A549 (cell line): ENCODE measurements around the gene GXYLT2. TPM values are rescaled to one million over a fixed set of nuclear protein-coding genes. Genes with fewer than 3 reads are reported as not detected.

Experiments used
- ATAC-seq, 2 experiments: fragments of 200-7000 bp in 1 of 2; fragments of >200 bp in 1 of 2; cut with Nextera tagmentation in 1 of 2; cut with Tn5 transposase in 1 of 2; 3 replicates each; pipeline versions ENCODE4 v1.8.0 to v1.9.1; 2018 to 2020; ENCODE audit warnings: mild to moderate bottlenecking in 1 of 2, moderate library complexity in 1 of 2
- CTCF ChIA-PET: fragments of 300-600 bp; sonication (Branson Sonifier 250); formaldehyde crosslinking; extraction: SDS; loops from one replicate; lab custom pipeline; 2021; ENCODE audit warnings: antibody characterized with exemption, inconsistent platforms; lab: Yijun Ruan, JAX
- POLR2A ChIA-PET: fragments of 350-600 bp; formaldehyde crosslinking; extraction: SDS; loops from one replicate; lab custom pipeline; 2021; ENCODE audit warnings: antibody characterized with exemption, inconsistent platforms; lab: Yijun Ruan, JAX
- DNase-seq, 2 experiments: peaks; one replicate each; pipeline versions ENCODE4 v3.0.0 to v3.0.0-alpha.2; 2011 to 2016; ENCODE audit warnings: low read depth in 1 of 2, low spot score in 1 of 2
- FAIRE-seq: peaks from 2 replicates; lab custom pipeline; 2011; peaks lifted over from hg19 to GRCh38; lab: Jason Lieb, UNC
- H3K27ac ChIP-seq, 2 experiments: fragments of >200 bp; sonication (Bioruptor Twin); formaldehyde crosslinking; 3 replicates each; pipeline ENCODE4 v1.5.1; 2016 to 2017
- H3K4me1 ChIP-seq: fragments of >200 bp; sonication (Bioruptor Twin); formaldehyde crosslinking; 3 replicates; pipeline ENCODE4 v1.6.1; 2016
- H3K4me2 ChIP-seq: fragments of >200 bp; sonication (Bioruptor Twin); formaldehyde crosslinking; 3 replicates; pipeline ENCODE4 v1.6.1; 2016
- H3K4me3 ChIP-seq: fragments of >200 bp; sonication (Bioruptor Twin); formaldehyde crosslinking; 3 replicates; pipeline ENCODE4 v1.5.1; 2016
- H3K9me3 ChIP-seq: fragments of >200 bp; sonication (Bioruptor Twin); formaldehyde crosslinking; 3 replicates; pipeline ENCODE4 v1.6.1; 2016
- CHD2 ChIP-seq: fragments of 150-350 bp; IDR thresholded peaks from 2 replicates; pipeline ENCODE4 v1.6.1; 2014; ENCODE audit warnings: low read length; ENCODE audit not compliant: partially characterized antibody
- EHF ChIP-seq: fragments of 250-450 bp; sonication (Bioruptor Pico); IDR thresholded peaks from 2 replicates; pipeline ENCODE4 v1.5.0; 2020; ENCODE audit warnings: mild to moderate bottlenecking
- EHMT2 ChIP-seq: fragments of 200-600 bp; sonication (generic); IDR thresholded peaks from 2 replicates; pipeline ENCODE4 v1.6.1; 2016; ENCODE audit warnings: antibody characterized with exemption, low read depth, mild to moderate bottlenecking, moderate library complexity
- FOSL2 ChIP-seq, 2 experiments: fragments of 450-650 bp in 1 of 2; fragments of >200 bp in 1 of 2; sonication (Bioruptor Twin) in 1 of 2; formaldehyde crosslinking; IDR thresholded peaks; 2 replicates each; pipeline versions ENCODE4 v1.5.0 to v1.6.1; 2016 to 2020; ENCODE audit warnings: mild to moderate bottlenecking in 1 of 2, moderate library complexity in 1 of 2
- HOXB5 ChIP-seq: fragments of 250-450 bp; sonication (Bioruptor Pico); IDR thresholded peaks from 2 replicates; pipeline ENCODE4 v1.5.0; 2020; ENCODE audit warnings: mild to moderate bottlenecking, moderate library complexity
- JUN ChIP-seq, 2 experiments: fragments of >200 bp; sonication (Bioruptor Twin); formaldehyde crosslinking; IDR thresholded peaks; 2 replicates in 1 of 2; 3 replicates in 1 of 2; pipeline ENCODE4 v1.6.1; 2016 to 2017
- JUNB ChIP-seq: fragments of >200 bp; sonication (Bioruptor Twin); formaldehyde crosslinking; IDR thresholded peaks from 2 replicates; pipeline ENCODE4 v1.6.1; 2016
- MAZ ChIP-seq: fragments of 150-350 bp; IDR thresholded peaks from 2 replicates; pipeline ENCODE4 v1.6.1; 2014; ENCODE audit warnings: antibody characterized with exemption, low read depth, low read length, borderline replicate concordance
- MYC ChIP-seq: IDR thresholded peaks from 2 replicates; pipeline ENCODE4 v1.6.1; 2012; ENCODE audit warnings: mild to moderate bottlenecking, inconsistent platforms, low read length, improper control_type of control experiment, borderline replicate concordance
- PHF8 ChIP-seq: fragments of 200-600 bp; sonication (generic); IDR thresholded peaks from 2 replicates; pipeline ENCODE4 v1.6.1; 2016; ENCODE audit warnings: low read depth, mild to moderate bottlenecking, antibody characterized with exemption, moderate library complexity, borderline replicate concordance
- POLR2A ChIP-seq: IDR thresholded peaks from 2 replicates; pipeline ENCODE4 v1.6.1; 2012; ENCODE audit warnings: mild to moderate bottlenecking, low read length
- POLR2AphosphoS2 ChIP-seq: conservative IDR thresholded peaks from 2 replicates; pipeline ENCODE4 v1.6.1; 2012; ENCODE audit warnings: low read length, improper control_type of control experiment, inconsistent platforms
- RCOR1 ChIP-seq: fragments of 150-350 bp; IDR thresholded peaks from 2 replicates; pipeline ENCODE4 v1.6.1; 2014; ENCODE audit warnings: antibody characterized with exemption, low read length, low read depth
- RFX5 ChIP-seq: fragments of 450-650 bp; IDR thresholded peaks from 2 replicates; pipeline ENCODE4 v1.7.1; 2014; ENCODE audit warnings: antibody characterized with exemption, mild to moderate bottlenecking, moderate library complexity
- TFCP2L1 ChIP-seq: fragments of 250-450 bp; sonication (Bioruptor Pico); IDR thresholded peaks from 2 replicates; pipeline ENCODE4 v1.5.0; 2021; ENCODE audit warnings: mild to moderate bottlenecking
- ZC3H11A ChIP-seq: fragments of 450-650 bp; IDR thresholded peaks from 2 replicates; pipeline ENCODE4 v1.6.1; 2014; ENCODE audit warnings: antibody characterized with exemption, mild to moderate bottlenecking
- ZFP36 ChIP-seq: fragments of 450-650 bp; IDR thresholded peaks from 2 replicates; pipeline ENCODE4 v1.6.1; 2014; ENCODE audit warnings: borderline replicate concordance; ENCODE audit not compliant: partially characterized antibody
- WGBS: methylation state at CpG from one replicate; pipeline ENCODE4 v1.1.6; 2017; ENCODE audit errors: missing lambda C conversion rate; 5-methylcytosine and 5-hydroxymethylcytosine counted together
- polyA plus RNA-seq, 4 experiments: library from polyadenylated mRNA; depleted of rRNA in 3 of 4; stranded (reverse); fragments of >200 nt; fragmentation: RNase III in 1 of 4; extraction: RNeasy Plus Mini Kit Qiagen cat#74134 plus additional on column Dnase treatment in 1 of 4; gene quantifications; 2 replicates in 3 of 4; 3 replicates in 1 of 4; pipeline ENCODE4 v1.2.3, GENCODE V29; 2011 to 2017
- TF ChIP-seq, protein P1 (sequence below): fragments of >200 bp; sonication (Bioruptor Twin); formaldehyde crosslinking; IDR thresholded peaks from 2 replicates; pipeline ENCODE4 v1.6.1; 2016
- TF ChIP-seq, protein P2 (sequence below): IDR thresholded peaks from 2 replicates; pipeline ENCODE4 v1.6.1; 2012
- TF ChIP-seq, protein P3 (sequence below): IDR thresholded peaks from 2 replicates; pipeline ENCODE4 v1.6.1; 2012
- TF ChIP-seq, protein P4 (sequence below): fragments of 150-350 bp; IDR thresholded peaks from 2 replicates; pipeline ENCODE4 v1.6.1; 2014; ENCODE audit warnings: low read depth, mild to moderate bottlenecking, low read length
- TF ChIP-seq, protein P5 (sequence below): fragments of 250-450 bp; sonication (Bioruptor Pico); IDR thresholded peaks from 2 replicates; pipeline ENCODE4 v1.5.0; 2021; ENCODE audit warnings: mild to moderate bottlenecking, moderate library complexity, borderline replicate concordance
- TF ChIP-seq, protein P6 (sequence below): fragments of >200 bp; sonication (Bioruptor Twin); formaldehyde crosslinking; IDR thresholded peaks from 3 replicates; pipeline ENCODE4 v1.6.1; 2016
- TF ChIP-seq, protein P7 (sequence below): IDR thresholded peaks from 2 replicates; pipeline ENCODE4 v1.6.1; 2012; ENCODE audit warnings: low read depth, borderline replicate concordance

The GXYLT2 gene
- polyA plus RNA-seq, 2 of the 4 experiments (the other 2 are of a cell fraction): 1.9 to 3.3 TPM

DNA sequence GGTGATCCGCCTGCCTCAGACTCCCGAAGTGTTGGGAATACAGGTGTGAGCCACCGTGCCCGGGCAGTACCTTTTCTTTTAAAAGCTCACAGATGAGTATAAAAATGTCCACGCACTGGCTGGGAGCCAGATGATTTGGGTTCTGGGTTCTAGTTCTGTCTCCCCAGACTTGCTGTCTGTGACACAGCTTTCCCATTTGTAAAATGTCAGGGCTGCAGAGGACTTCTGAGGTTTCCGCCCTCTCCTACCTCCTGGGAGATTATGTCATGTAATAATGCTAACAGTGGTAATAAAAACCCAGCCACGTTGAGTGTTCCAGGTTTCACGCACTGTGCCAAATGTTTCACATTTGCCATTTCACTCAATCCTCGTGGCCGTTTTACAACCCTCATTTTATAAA, 107.5 kb downstream of the GXYLT2 start (continued):
- TF ChIP-seq MAZ: no peak

DNA sequence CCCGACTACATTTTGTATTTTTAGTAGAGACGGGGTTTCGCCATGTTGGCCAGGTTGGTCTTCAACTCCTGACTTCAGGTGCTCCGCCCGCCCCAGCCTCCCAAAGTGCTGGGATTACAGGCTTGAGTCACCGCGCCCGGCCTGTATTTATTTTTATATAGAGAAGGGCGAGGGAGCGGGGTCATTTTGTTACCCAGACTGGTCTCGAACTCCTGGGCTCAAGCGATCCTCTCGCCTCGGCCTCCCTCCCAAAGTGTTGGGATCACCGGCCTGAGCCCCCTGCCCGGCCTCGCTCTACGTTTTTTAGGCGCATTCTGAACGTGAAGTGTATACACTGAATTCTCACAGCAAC, 108.3 kb downstream of the GXYLT2 start:
- no peak for ATAC-seq
- H3K4me1 ChIP-seq: peaks cover 30% of the 10 kb centered on the region
- TF ChIP-seq, protein P1, sequence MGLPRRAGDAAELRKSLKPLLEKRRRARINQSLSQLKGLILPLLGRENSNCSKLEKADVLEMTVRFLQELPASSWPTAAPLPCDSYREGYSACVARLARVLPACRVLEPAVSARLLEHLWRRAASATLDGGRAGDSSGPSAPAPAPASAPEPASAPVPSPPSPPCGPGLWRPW: no peak
- no peak for TF ChIP-seq EHF (CRISPR knock-in tag)
- TF ChIP-seq, protein P2, sequence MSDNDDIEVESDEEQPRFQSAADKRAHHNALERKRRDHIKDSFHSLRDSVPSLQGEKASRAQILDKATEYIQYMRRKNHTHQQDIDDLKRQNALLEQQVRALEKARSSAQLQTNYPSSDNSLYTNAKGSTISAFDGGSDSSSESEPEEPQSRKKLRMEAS: no peak
- no peak for TF ChIP-seq FOSL2 (IDR thresholded peaks at IDR 0.05)
- no peak for TF ChIP-seq FOSL2 (CRISPR knock-in tag; IDR thresholded peaks at IDR 0.05)
- no peak for TF ChIP-seq POLR2AphosphoS2
- no peak for TF ChIP-seq ZFP36
- TF ChIP-seq MAZ: no peak
- TF ChIP-seq JUNB: no peak
- TF ChIP-seq HOXB5: no peak
- no peak for TF ChIP-seq JUN (IDR thresholded peaks at IDR 0.05)
- TF ChIP-seq, protein P3, sequence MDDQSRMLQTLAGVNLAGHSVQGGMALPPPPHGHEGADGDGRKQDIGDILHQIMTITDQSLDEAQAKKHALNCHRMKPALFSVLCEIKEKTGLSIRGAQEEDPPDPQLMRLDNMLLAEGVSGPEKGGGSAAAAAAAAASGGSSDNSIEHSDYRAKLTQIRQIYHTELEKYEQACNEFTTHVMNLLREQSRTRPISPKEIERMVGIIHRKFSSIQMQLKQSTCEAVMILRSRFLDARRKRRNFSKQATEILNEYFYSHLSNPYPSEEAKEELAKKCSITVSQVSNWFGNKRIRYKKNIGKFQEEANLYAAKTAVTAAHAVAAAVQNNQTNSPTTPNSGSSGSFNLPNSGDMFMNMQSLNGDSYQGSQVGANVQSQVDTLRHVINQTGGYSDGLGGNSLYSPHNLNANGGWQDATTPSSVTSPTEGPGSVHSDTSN: no peak
- no peak for TF ChIP-seq MYC
- TF ChIP-seq EHMT2: no peak
- TF ChIP-seq, all 56 proteins: peak for 0
- CTCF ChIA-PET: no interaction called here
- DNase-seq: no peak
- 64% methylated on average over 20 of the region's 20 CpGs for WGBS
- Histone ChIP-seq H3K4me2 (peak overlapping the region; percentile 88), H3K9me3 (no peaks in the 10 kb centered on the region), H3K4me3 (peak overlapping the region; percentile 76), H3K27ac (peak overlapping the region; percentile 94 to 97)
- POLR2A ChIA-PET: interaction anchor here (0.6 to 2.2 kb wide), 3 partner anchors 9 to 145 kb away, joined by 4 to 14 read pairs (median 4); no protein-coding TSS in a partner anchor
- FAIRE-seq: no peak

DNA sequence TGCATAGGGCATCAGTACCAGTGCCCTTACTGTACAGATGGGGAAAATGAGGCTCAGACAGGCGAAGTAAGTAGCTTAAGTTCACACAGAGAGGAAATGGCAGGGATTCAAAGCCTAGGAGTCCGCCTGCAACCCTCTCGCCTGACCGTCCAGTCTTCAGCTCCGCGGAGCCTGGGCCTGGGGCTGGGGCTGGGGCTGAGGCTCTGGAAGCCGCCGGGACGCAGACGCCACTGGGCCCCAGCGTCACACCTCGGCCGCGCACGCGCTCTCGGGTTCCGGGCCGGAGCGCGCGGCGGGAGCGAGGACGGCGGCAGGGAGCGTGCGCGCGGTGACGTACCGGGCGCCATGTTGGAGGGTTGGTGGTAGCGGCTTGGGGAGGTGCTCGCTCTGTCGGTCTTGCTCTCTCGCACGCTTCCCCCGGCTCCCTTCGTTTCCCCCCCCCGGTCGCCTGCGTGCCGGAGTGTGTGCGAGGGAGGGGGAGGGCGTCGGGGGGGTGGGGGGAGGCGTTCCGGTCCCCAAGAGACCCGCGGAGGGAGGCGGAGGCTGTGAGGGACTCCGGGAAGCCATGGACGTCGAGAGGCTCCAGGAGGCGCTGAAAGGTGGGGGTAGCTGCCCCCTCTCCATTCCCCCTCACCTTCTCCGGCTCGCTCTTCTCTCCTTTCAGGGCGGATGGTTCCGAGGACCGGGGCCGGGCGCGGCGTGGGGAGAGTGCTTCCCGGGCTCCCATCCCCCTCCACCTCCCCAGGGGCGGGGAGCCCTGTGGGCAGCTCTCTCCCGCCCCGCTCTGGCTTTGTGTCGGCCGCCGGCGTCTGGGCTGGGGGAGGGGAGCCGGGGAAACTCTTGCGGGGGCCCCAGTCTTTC, 108.9 kb downstream of the GXYLT2 start, which contains the start of gene PPP4R2:
TSS of gene PPP4R2 (plus strand) at position 339 of the 861 bp plus-strand sequence. CDS start at position 566, 227 bp downstream.
- TF ChIP-seq, protein P4, sequence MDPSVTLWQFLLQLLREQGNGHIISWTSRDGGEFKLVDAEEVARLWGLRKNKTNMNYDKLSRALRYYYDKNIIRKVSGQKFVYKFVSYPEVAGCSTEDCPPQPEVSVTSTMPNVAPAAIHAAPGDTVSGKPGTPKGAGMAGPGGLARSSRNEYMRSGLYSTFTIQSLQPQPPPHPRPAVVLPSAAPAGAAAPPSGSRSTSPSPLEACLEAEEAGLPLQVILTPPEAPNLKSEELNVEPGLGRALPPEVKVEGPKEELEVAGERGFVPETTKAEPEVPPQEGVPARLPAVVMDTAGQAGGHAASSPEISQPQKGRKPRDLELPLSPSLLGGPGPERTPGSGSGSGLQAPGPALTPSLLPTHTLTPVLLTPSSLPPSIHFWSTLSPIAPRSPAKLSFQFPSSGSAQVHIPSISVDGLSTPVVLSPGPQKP: no peak
- 0 out of 2 replicates have a peak, but pooled peaks have one; percentile 17 for TF ChIP-seq HOXB5
- TF ChIP-seq, protein P5, sequence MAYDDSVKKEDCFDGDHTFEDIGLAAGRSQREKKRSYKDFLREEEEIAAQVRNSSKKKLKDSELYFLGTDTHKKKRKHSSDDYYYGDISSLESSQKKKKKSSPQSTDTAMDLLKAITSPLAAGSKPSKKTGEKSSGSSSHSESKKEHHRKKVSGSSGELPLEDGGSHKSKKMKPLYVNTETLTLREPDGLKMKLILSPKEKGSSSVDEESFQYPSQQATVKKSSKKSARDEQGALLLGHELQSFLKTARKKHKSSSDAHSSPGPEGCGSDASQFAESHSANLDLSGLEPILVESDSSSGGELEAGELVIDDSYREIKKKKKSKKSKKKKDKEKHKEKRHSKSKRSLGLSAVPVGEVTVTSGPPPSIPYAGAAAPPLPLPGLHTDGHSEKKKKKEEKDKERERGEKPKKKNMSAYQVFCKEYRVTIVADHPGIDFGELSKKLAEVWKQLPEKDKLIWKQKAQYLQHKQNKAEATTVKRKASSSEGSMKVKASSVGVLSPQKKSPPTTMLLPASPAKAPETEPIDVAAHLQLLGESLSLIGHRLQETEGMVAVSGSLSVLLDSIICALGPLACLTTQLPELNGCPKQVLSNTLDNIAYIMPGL (CRISPR knock-in tag): peak; percentile 49; the same call in 1 of the 2 replicates
- no peak for TF ChIP-seq RCOR1
- TF ChIP-seq, protein P2: peak; percentile 85
- TF ChIP-seq, protein P6, sequence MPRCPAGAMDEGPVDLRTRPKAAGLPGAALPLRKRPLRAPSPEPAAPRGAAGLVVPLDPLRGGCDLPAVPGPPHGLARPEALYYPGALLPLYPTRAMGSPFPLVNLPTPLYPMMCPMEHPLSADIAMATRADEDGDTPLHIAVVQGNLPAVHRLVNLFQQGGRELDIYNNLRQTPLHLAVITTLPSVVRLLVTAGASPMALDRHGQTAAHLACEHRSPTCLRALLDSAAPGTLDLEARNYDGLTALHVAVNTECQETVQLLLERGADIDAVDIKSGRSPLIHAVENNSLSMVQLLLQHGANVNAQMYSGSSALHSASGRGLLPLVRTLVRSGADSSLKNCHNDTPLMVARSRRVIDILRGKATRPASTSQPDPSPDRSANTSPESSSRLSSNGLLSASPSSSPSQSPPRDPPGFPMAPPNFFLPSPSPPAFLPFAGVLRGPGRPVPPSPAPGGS: peak; percentile 84; the same call in 2 of the 3 replicates
- TF ChIP-seq, protein P7, sequence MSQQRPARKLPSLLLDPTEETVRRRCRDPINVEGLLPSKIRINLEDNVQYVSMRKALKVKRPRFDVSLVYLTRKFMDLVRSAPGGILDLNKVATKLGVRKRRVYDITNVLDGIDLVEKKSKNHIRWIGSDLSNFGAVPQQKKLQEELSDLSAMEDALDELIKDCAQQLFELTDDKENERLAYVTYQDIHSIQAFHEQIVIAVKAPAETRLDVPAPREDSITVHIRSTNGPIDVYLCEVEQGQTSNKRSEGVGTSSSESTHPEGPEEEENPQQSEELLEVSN: peak; percentile 88
- 0 out of 2 replicates have a peak, but pooled peaks have one; percentile 38 for TF ChIP-seq TFCP2L1 (CRISPR knock-in tag)
- peak; percentile 91; the same call in 1 of the 2 replicates for TF ChIP-seq PHF8
- no peak for TF ChIP-seq RFX5
- peak; percentile 40 for TF ChIP-seq CHD2
- TF ChIP-seq JUN (IDR thresholded peaks at IDR 0.05): peak in 1 of 2 experiments; percentile 76; a peak in 3 of 5 replicates
- TF ChIP-seq POLR2A: peak; percentile 91
- TF ChIP-seq FOSL2 (IDR thresholded peaks at IDR 0.05): no peak
- TF ChIP-seq FOSL2 (CRISPR knock-in tag; IDR thresholded peaks at IDR 0.05): no peak
- no peak for TF ChIP-seq ZC3H11A
- Histone ChIP-seq H3K27ac (peak within 1 kb of the TSS; percentile 94 to 97), H3K4me2 (peak within 1 kb of the TSS; percentile 88), H3K4me3 (peak within 1 kb of the TSS; percentile 76), H3K9me3 (no peaks in the 10 kb centered on the region), H3K4me1 (peaks cover 30% of the 10 kb centered on the region)
- DNase-seq: peak; percentile 72 to 93
- POLR2A ChIA-PET: interaction anchor here (0.5 to 2.2 kb wide), 15 partner anchors 9 to 145 kb away, joined by 3 to 14 read pairs (median 4); no protein-coding TSS in a partner anchor
- peak; percentile 94 to 96 for ATAC-seq
- CTCF ChIA-PET: interaction anchor here (0.6 to 2.7 kb wide), 11 partner anchors 14 to 1120 kb away, joined by 3 to 14 read pairs (median 3); no protein-coding TSS in a partner anchor
- no peak for FAIRE-seq
- WGBS: 3% methylated on average over 21 of the region's 75 CpGs
